ENCODE data around the gene OCIAD2. TPM values are rescaled to one million over a fixed set of nuclear protein-coding genes. Genes with fewer than 3 reads are reported as not detected.

OCIAD2 gene
- total and polyA plus RNA-seq, 2 experiments from 2014 or later = 32.6 to 178 TPM

GRCh38 chr4:48914311-48914710 is 7.7 kb upstream of the OCIAD2 start:
- Histone ChIP-seq H3K79me2 (no peaks in the 10 kb centered on the region), H3K9me3 (ENCODE audit: low read depth) (no peaks in the 10 kb centered on the region), H3K4me3 (no peak overlapping the region), H2AFZ (no peak overlapping the region), H4K20me1 (ENCODE audit: insufficient read depth, poor library complexity, severe bottlenecking) (no peaks in the 10 kb centered on the region), H3K36me3 (replicated peaks; ENCODE audit: insufficient read depth, low read depth) (no peaks in the 10 kb centered on the region), H3K4me2 (no peak overlapping the region), H3K27ac (no peak overlapping the region), H3K27me3 (no peaks in the 10 kb centered on the region), H3K4me1 (ENCODE audit: insufficient read depth) (peaks cover 2% of the 10 kb centered on the region), H3K9me2 (replicated peaks; ENCODE audit: insufficient read depth) (no peaks in the 10 kb centered on the region)
- DNase-seq (ENCODE audit: low spot score) = no peak
- WGBS (ENCODE audit: low lambda C conversion rate, missing lambda C conversion rate) = 86% methylated on average over 3 of the region's 3 CpGs
- no peak for TF ChIP-seq EZH2 (IDR thresholded peaks at IDR 0.05; ENCODE audit: borderline replicate concordance)
- TF ChIP-seq, protein P1, sequence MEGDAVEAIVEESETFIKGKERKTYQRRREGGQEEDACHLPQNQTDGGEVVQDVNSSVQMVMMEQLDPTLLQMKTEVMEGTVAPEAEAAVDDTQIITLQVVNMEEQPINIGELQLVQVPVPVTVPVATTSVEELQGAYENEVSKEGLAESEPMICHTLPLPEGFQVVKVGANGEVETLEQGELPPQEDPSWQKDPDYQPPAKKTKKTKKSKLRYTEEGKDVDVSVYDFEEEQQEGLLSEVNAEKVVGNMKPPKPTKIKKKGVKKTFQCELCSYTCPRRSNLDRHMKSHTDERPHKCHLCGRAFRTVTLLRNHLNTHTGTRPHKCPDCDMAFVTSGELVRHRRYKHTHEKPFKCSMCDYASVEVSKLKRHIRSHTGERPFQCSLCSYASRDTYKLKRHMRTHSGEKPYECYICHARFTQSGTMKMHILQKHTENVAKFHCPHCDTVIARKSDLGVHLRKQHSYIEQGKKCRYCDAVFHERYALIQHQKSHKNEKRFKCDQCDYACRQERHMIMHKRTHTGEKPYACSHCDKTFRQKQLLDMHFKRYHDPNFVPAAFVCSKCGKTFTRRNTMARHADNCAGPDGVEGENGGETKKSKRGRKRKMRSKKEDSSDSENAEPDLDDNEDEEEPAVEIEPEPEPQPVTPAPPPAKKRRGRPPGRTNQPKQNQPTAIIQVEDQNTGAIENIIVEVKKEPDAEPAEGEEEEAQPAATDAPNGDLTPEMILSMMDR (IDR thresholded peaks at IDR 0.05; ENCODE audit: poor library complexity) = no peak
- no peak for TF ChIP-seq EZH2phosphoT487 (IDR thresholded peaks at IDR 0.05; ENCODE audit: low read depth, severe bottlenecking, unreplicated experiment)

- H3K9me3 ChIP-seq (ENCODE audit: low read depth) = no peaks in the 10 kb centered on the region
- no peaks in the 10 kb centered on the region for H3K36me3 ChIP-seq (replicated peaks; ENCODE audit: insufficient read depth, low read depth)
- no peak overlapping the region for H3K4me2 ChIP-seq
These were observed 6.8 kb upstream of the OCIAD2 start for GRCh38 chr4:48913346-48913745.

DNA sequence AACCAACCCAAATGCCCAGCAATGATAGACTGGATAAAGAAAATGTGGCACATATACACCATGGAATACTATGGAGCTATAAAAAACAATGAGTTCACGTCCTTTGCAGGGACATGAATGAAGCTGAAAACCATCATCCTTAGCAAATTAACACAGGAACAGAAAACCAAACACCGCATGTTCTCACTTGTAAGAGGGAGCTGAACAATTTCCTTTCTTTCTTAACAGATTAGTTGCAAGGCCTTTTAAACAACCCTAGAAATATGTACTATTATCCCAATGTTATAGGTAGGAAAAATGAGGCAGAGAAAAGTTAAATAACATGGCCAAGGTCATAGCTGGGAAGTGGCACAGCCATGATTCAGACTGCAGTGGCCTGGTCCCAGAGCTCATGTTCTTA is 5.8 kb upstream of the OCIAD2 start:
- no peaks in the 10 kb centered on the region for H3K27me3 ChIP-seq
- H3K9me2 ChIP-seq (replicated peaks; ENCODE audit: insufficient read depth) = no peaks in the 10 kb centered on the region
- no peak overlapping the region for H3K4me2 ChIP-seq
- no peak for DNase-seq (ENCODE audit: low spot score)
- no peak overlapping the region for H3K27ac ChIP-seq
- no peaks in the 10 kb centered on the region for H3K9me3 ChIP-seq (ENCODE audit: low read depth)
- TF ChIP-seq EZH2phosphoT487 (IDR thresholded peaks at IDR 0.05; ENCODE audit: low read depth, severe bottlenecking, unreplicated experiment) (no peak), EZH2 (IDR thresholded peaks at IDR 0.05; ENCODE audit: borderline replicate concordance) (no peak)
- TF ChIP-seq, protein P1 (IDR thresholded peaks at IDR 0.05; ENCODE audit: poor library complexity) = no peak
- H3K4me3 ChIP-seq = no peak overlapping the region
- H3K36me3 ChIP-seq (replicated peaks; ENCODE audit: insufficient read depth, low read depth) = no peaks in the 10 kb centered on the region
- H3K79me2 ChIP-seq = no peaks in the 10 kb centered on the region
- WGBS (ENCODE audit: low lambda C conversion rate, missing lambda C conversion rate) = 93% methylated on average over 2 of the region's 2 CpGs
- H2AFZ ChIP-seq = no peak overlapping the region
- no peaks in the 10 kb centered on the region for H4K20me1 ChIP-seq (ENCODE audit: insufficient read depth, poor library complexity, severe bottlenecking)
- peaks cover 4% of the 10 kb centered on the region for H3K4me1 ChIP-seq (ENCODE audit: insufficient read depth)

More at GRCh38 chr4:48913346-48913745, 6.8 kb upstream of the OCIAD2 start:
- H2AFZ ChIP-seq = no peak overlapping the region
- H3K9me2 ChIP-seq (replicated peaks; ENCODE audit: insufficient read depth) = no peaks in the 10 kb centered on the region
- no peaks in the 10 kb centered on the region for H4K20me1 ChIP-seq (ENCODE audit: insufficient read depth, poor library complexity, severe bottlenecking)
- no peak for DNase-seq (ENCODE audit: low spot score)
- no peaks in the 10 kb centered on the region for H3K27me3 ChIP-seq
- H3K79me2 ChIP-seq = no peaks in the 10 kb centered on the region
- WGBS (ENCODE audit: low lambda C conversion rate, missing lambda C conversion rate) = 88% methylated on average over 6 of the region's 6 CpGs
- H3K4me1 ChIP-seq (ENCODE audit: insufficient read depth) = peaks cover 4% of the 10 kb centered on the region
- H3K4me3 ChIP-seq = no peak overlapping the region
- TF ChIP-seq, protein P1 (IDR thresholded peaks at IDR 0.05; ENCODE audit: poor library complexity) = no peak
- TF ChIP-seq EZH2 (IDR thresholded peaks at IDR 0.05; ENCODE audit: borderline replicate concordance) = no peak
- TF ChIP-seq EZH2phosphoT487 (IDR thresholded peaks at IDR 0.05; ENCODE audit: low read depth, severe bottlenecking, unreplicated experiment) = no peak
- no peak overlapping the region for H3K27ac ChIP-seq

- Histone ChIP-seq H4K20me1 (ENCODE audit: insufficient read depth, poor library complexity, severe bottlenecking) (no peaks in the 10 kb centered on the region), H3K27ac (no peak overlapping the region), H3K9me3 (ENCODE audit: low read depth) (no peaks in the 10 kb centered on the region), H3K4me2 (no peak overlapping the region), H3K9me2 (replicated peaks; ENCODE audit: insufficient read depth) (no peaks in the 10 kb centered on the region), H3K4me1 (ENCODE audit: insufficient read depth) (peaks cover 8% of the 10 kb centered on the region), H2AFZ (no peak overlapping the region), H3K27me3 (no peaks in the 10 kb centered on the region), H3K79me2 (peaks cover 11% of the 10 kb centered on the region), H3K4me3 (no peak overlapping the region), H3K36me3 (replicated peaks; ENCODE audit: insufficient read depth, low read depth) (no peaks in the 10 kb centered on the region)
- no peak for DNase-seq (ENCODE audit: low spot score)
- TF ChIP-seq EZH2phosphoT487 (IDR thresholded peaks at IDR 0.05; ENCODE audit: low read depth, severe bottlenecking, unreplicated experiment) = no peak
- TF ChIP-seq, protein P1 (IDR thresholded peaks at IDR 0.05; ENCODE audit: poor library complexity) = no peak
- TF ChIP-seq EZH2 (IDR thresholded peaks at IDR 0.05; ENCODE audit: borderline replicate concordance) = no peak
These were observed 3.9 kb upstream of the OCIAD2 start for GRCh38 chr4:48910511-48910910.
